ENCODE data around the gene OR2A12.

The OR2A12 gene

GRCh38 chr7:144086730-144087129 is 652 bp downstream of the OR2A12 start:
- H2AFZ ChIP-seq (ENCODE audit: low read length) = no peak overlapping the region
- H3K9ac ChIP-seq (ENCODE audit: low read depth, low read length, poor library complexity, severe bottlenecking) = no peak overlapping the region
- TF ChIP-seq, protein P1, sequence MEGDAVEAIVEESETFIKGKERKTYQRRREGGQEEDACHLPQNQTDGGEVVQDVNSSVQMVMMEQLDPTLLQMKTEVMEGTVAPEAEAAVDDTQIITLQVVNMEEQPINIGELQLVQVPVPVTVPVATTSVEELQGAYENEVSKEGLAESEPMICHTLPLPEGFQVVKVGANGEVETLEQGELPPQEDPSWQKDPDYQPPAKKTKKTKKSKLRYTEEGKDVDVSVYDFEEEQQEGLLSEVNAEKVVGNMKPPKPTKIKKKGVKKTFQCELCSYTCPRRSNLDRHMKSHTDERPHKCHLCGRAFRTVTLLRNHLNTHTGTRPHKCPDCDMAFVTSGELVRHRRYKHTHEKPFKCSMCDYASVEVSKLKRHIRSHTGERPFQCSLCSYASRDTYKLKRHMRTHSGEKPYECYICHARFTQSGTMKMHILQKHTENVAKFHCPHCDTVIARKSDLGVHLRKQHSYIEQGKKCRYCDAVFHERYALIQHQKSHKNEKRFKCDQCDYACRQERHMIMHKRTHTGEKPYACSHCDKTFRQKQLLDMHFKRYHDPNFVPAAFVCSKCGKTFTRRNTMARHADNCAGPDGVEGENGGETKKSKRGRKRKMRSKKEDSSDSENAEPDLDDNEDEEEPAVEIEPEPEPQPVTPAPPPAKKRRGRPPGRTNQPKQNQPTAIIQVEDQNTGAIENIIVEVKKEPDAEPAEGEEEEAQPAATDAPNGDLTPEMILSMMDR (conservative IDR thresholded peaks at IDR 0.05; ENCODE audit: low read length) = no peak
- no peak for TF ChIP-seq EZH2phosphoT487 (IDR thresholded peaks at IDR 0.05; ENCODE audit: borderline replicate concordance)
- H3K4me3 ChIP-seq (ENCODE audit: low read length, poor library complexity, severe bottlenecking) = no peak overlapping the region
- peaks cover 4% of the 10 kb centered on the region; the same call in 1 of the 2 replicates for H3K9me3 ChIP-seq (ENCODE audit: insufficient read depth, low read depth, low read length)
- no peaks in the 10 kb centered on the region for H3K79me2 ChIP-seq (ENCODE audit: insufficient read depth, low read length)
- no peaks in the 10 kb centered on the region for H3K27me3 ChIP-seq (ENCODE audit: insufficient read depth, low read length, poor library complexity, severe bottlenecking)
- no peaks in the 10 kb centered on the region for H3F3A ChIP-seq (ENCODE audit: low read depth)
- no peak overlapping the region for H3K4me2 ChIP-seq (ENCODE audit: low read depth, low read length, poor library complexity, severe bottlenecking)
- no peaks in the 10 kb centered on the region for H3K36me3 ChIP-seq (ENCODE audit: insufficient read depth, low read length)
- no peaks in the 10 kb centered on the region for H4K20me1 ChIP-seq (ENCODE audit: insufficient read depth, low read length, poor library complexity, severe bottlenecking)
- no peaks in the 10 kb centered on the region for H3K9me2 ChIP-seq (replicated peaks; ENCODE audit: low read depth, low read length)
- no peaks in the 10 kb centered on the region for H3K4me1 ChIP-seq (ENCODE audit: insufficient read depth, low read length, poor library complexity, severe bottlenecking)

- H3K27me3 ChIP-seq (ENCODE audit: insufficient read depth, low read length, poor library complexity, severe bottlenecking) = no peaks in the 10 kb centered on the region
- H3K4me3 ChIP-seq (ENCODE audit: low read length, poor library complexity, severe bottlenecking) = no peak overlapping the region
- TF ChIP-seq, protein P1 (conservative IDR thresholded peaks at IDR 0.05; ENCODE audit: low read length) = no peak
- no peaks in the 10 kb centered on the region for H3K9me2 ChIP-seq (replicated peaks; ENCODE audit: low read depth, low read length)
- no peak overlapping the region for H2AFZ ChIP-seq (ENCODE audit: low read length)
- no peak overlapping the region for H3K4me2 ChIP-seq (ENCODE audit: low read depth, low read length, poor library complexity, severe bottlenecking)
- H4K20me1 ChIP-seq (ENCODE audit: insufficient read depth, low read length, poor library complexity, severe bottlenecking) = no peaks in the 10 kb centered on the region
- peaks cover 4% of the 10 kb centered on the region; the same call in 1 of the 2 replicates for H3K9me3 ChIP-seq (ENCODE audit: insufficient read depth, low read depth, low read length)
- H3F3A ChIP-seq (ENCODE audit: low read depth) = no peaks in the 10 kb centered on the region
- H3K9ac ChIP-seq (ENCODE audit: low read depth, low read length, poor library complexity, severe bottlenecking) = no peak overlapping the region
- no peaks in the 10 kb centered on the region for H3K4me1 ChIP-seq (ENCODE audit: insufficient read depth, low read length, poor library complexity, severe bottlenecking)
- no peaks in the 10 kb centered on the region for H3K36me3 ChIP-seq (ENCODE audit: insufficient read depth, low read length)
- H3K79me2 ChIP-seq (ENCODE audit: insufficient read depth, low read length) = no peaks in the 10 kb centered on the region
These were observed 1.2 kb downstream of the OR2A12 start for GRCh38 chr7:144087230-144087629.

GRCh38 chr7:144090667-144091066 is 4.6 kb downstream of the OR2A12 start:
- H3K27me3 ChIP-seq (ENCODE audit: insufficient read depth, low read length, poor library complexity, severe bottlenecking) = no peaks in the 10 kb centered on the region
- H3K9me3 ChIP-seq (ENCODE audit: insufficient read depth, low read depth, low read length) = peaks cover 4% of the 10 kb centered on the region; the same call in 1 of the 2 replicates
- no peaks in the 10 kb centered on the region for H3K9me2 ChIP-seq (replicated peaks; ENCODE audit: low read depth, low read length)
- H3K4me3 ChIP-seq (ENCODE audit: low read length, poor library complexity, severe bottlenecking) = no peak overlapping the region
- no peaks in the 10 kb centered on the region for H3K79me2 ChIP-seq (ENCODE audit: insufficient read depth, low read length)
- H3F3A ChIP-seq (ENCODE audit: low read depth) = no peaks in the 10 kb centered on the region
- no peak overlapping the region for H3K4me2 ChIP-seq (ENCODE audit: low read depth, low read length, poor library complexity, severe bottlenecking)
- H3K9ac ChIP-seq (ENCODE audit: low read depth, low read length, poor library complexity, severe bottlenecking) = no peak overlapping the region
- H4K20me1 ChIP-seq (ENCODE audit: insufficient read depth, low read length, poor library complexity, severe bottlenecking) = no peaks in the 10 kb centered on the region
- TF ChIP-seq, protein P1 (conservative IDR thresholded peaks at IDR 0.05; ENCODE audit: low read length) = no peak
- no peak for TF ChIP-seq EZH2phosphoT487 (IDR thresholded peaks at IDR 0.05; ENCODE audit: borderline replicate concordance)
- no peaks in the 10 kb centered on the region for H3K4me1 ChIP-seq (ENCODE audit: insufficient read depth, low read length, poor library complexity, severe bottlenecking)
- no peaks in the 10 kb centered on the region for H3K36me3 ChIP-seq (ENCODE audit: insufficient read depth, low read length)
- H2AFZ ChIP-seq (ENCODE audit: low read length) = no peak overlapping the region

Data from Loucy (cell line).